Keratinocyte (primary cell): ENCODE measurements around the gene KCNQ2.

Source experiments
- CTCF ChIP-seq, 3 experiments: IDR thresholded peaks in 1 of 3; conservative IDR thresholded peaks in 1 of 3; optimal IDR thresholded peaks in 1 of 3; 2 replicates in 2 of 3; 3 replicates in 1 of 3; pipeline versions ENCODE3 to v1.5.1; 2011; ENCODE audit warnings: low read length in 3 of 3, mild to moderate bottlenecking in 3 of 3, moderate library complexity in 2 of 3, control low read depth in 1 of 3, inconsistent platforms in 1 of 3; ENCODE audit not compliant: insufficient read depth in 2 of 3; ENCODE audit errors: extremely low read depth in 1 of 3
- EZH2 ChIP-seq: IDR thresholded peaks from one replicate; pipeline ENCODE4 v1.6.1; 2012; ENCODE audit warnings: inconsistent platforms, mild to moderate bottlenecking, low read length, moderate library complexity

GRCh38 chr20:63415647-63416391 lies 56.6 kb downstream of the KCNQ2 start:
- TF ChIP-seq CTCF (optimal IDR thresholded peaks at IDR 0.05 in 1 of 3, IDR thresholded peaks at IDR 0.05 in 1 of 3, conservative IDR thresholded peaks at IDR 0.05 in 1 of 3; ENCODE audit: extremely low read depth in 1 of 3, insufficient read depth in 2 of 3, low read length in 3 of 3) (no peak), EZH2 (no peak)
